K562 (cell line): ENCODE results near the gene ZBTB20. TPM values are rescaled to one million over a fixed set of nuclear protein-coding genes. Genes with fewer than 3 reads are reported as not detected.

Experiments used
- ATAC-seq: fragments of 200-7000 bp; cut with Tn5 transposase; 3 replicates; pipeline ENCODE4 v1.9.1; 2020; ENCODE audit warnings: moderate library complexity
- BruUV-seq: library from RNA; stranded (reverse); fragments of 400-500 nt; replicated peaks from 2 replicates; lab custom pipeline; 2021; lab: Mats Ljungman, UMichigan
- CTCF ChIA-PET: fragments of 300-600 bp; formaldehyde crosslinking; extraction: SDS; loops from one replicate; lab custom pipeline; 2021; ENCODE audit warnings: low intra/inter-chr PET ratio; lab: Yijun Ruan, JAX
- POLR2A ChIA-PET: fragments of 300-600, 350-650 bp; sonication (Branson Sonifier 250); formaldehyde crosslinking; extraction: SDS; loops from one replicate; lab custom pipeline; 2021; ENCODE audit warnings: antibody characterized with exemption, inconsistent platforms; lab: Yijun Ruan, JAX
- DNase-seq, 4 experiments: peaks; one replicate each; pipeline versions ENCODE4 v3.0.0 to v3.0.0-alpha.2; 2011 to 2018; ENCODE audit warnings: low spot score in 3 of 4, mixed read lengths in 3 of 4; ENCODE audit errors: extremely low read depth in 1 of 4
- FAIRE-seq: peaks from 2 replicates; lab custom pipeline; 2011; peaks lifted over from hg19 to GRCh38; lab: Jason Lieb, UNC
- H2AFZ ChIP-seq: 2 replicates; pipeline ENCODE4 v1.6.0; 2011; ENCODE audit warnings: low read depth, low read length, control low read depth, inconsistent platforms
- H3K27ac ChIP-seq: fragments of 200-600 bp; 3 replicates; pipeline ENCODE4 v1.8.0; 2011; ENCODE audit warnings: low read depth, mild to moderate bottlenecking, control low read depth, inconsistent platforms, low read length, moderate library complexity, mixed read lengths; ENCODE audit errors: extremely low read depth
- H3K27me3 ChIP-seq, 2 experiments: fragments of 300-600 bp in 1 of 2; 2 replicates in 1 of 2; 3 replicates in 1 of 2; pipeline versions ENCODE4 v1.6.0 to v1.8.0; 2011; ENCODE audit warnings: inconsistent platforms in 2 of 2, low read length in 2 of 2, mild to moderate bottlenecking in 1 of 2, mixed read lengths in 1 of 2, moderate library complexity in 1 of 2; ENCODE audit not compliant: control insufficient read depth in 2 of 2, insufficient read depth in 2 of 2
- H3K36me3 ChIP-seq: fragments of 300-600 bp; 3 replicates; pipeline ENCODE4 v1.8.0; 2011; ENCODE audit warnings: mild to moderate bottlenecking, low read length, inconsistent platforms; ENCODE audit not compliant: control insufficient read depth, insufficient read depth
- H3K4me1 ChIP-seq, 2 experiments: fragments of 200-600 bp in 1 of 2; replicated peaks in 1 of 2; 2 replicates in 1 of 2; 3 replicates in 1 of 2; pipeline versions ENCODE4 v1.5.1 to v1.8.0; 2011; ENCODE audit warnings: inconsistent platforms in 2 of 2, low read length in 2 of 2, mild to moderate bottlenecking in 1 of 2, mixed read lengths in 1 of 2, moderate library complexity in 1 of 2; ENCODE audit not compliant: control insufficient read depth in 2 of 2, insufficient read depth in 2 of 2
- H3K4me2 ChIP-seq: 2 replicates; pipeline ENCODE4 v1.6.1; 2011; ENCODE audit warnings: low read length, control low read depth, inconsistent platforms, mixed read lengths; ENCODE audit not compliant: insufficient read depth
- H3K4me3 ChIP-seq: fragments of 200-600 bp; sonication (generic), shearing (Covaris generic); 2 replicates; pipeline ENCODE4 v1.5.1; 2016; ENCODE audit warnings: control low read depth, inconsistent platforms
- H3K79me2 ChIP-seq: fragments of 200-600 bp; 3 replicates; pipeline ENCODE4 v1.8.0; 2011; ENCODE audit warnings: low read length, inconsistent platforms; ENCODE audit not compliant: control insufficient read depth, insufficient read depth
- H3K9ac ChIP-seq, 2 experiments: 2 replicates each; pipeline versions ENCODE4 v1.6.0 to v1.6.1; 2011; ENCODE audit warnings: low read depth in 2 of 2, low read length in 2 of 2, control low read depth in 1 of 2, inconsistent platforms in 1 of 2, mild to moderate bottlenecking in 1 of 2, mixed read lengths in 1 of 2; ENCODE audit not compliant: insufficient read depth in 1 of 2
- H3K9me1 ChIP-seq: one replicate; pipeline ENCODE4 v1.6.0; 2011; ENCODE audit warnings: inconsistent platforms, mild to moderate bottlenecking, low read length, moderate library complexity; ENCODE audit not compliant: control insufficient read depth, insufficient read depth
- H3K9me3 ChIP-seq: replicated peaks from 2 replicates; pipeline ENCODE4 v1.5.1; 2011; ENCODE audit warnings: low read depth, low read length, inconsistent platforms; ENCODE audit not compliant: control insufficient read depth, insufficient read depth
- H4K20me1 ChIP-seq: replicated peaks from 2 replicates; pipeline ENCODE4 v1.6.1; 2011; ENCODE audit warnings: low read length, inconsistent platforms, mixed read lengths; ENCODE audit not compliant: control insufficient read depth, insufficient read depth
- CC2D1A ChIP-seq: fragments of 450-650 bp; IDR thresholded peaks from 2 replicates; pipeline ENCODE4 v1.6.1; 2017; ENCODE audit warnings: mild to moderate bottlenecking
- ESRRA ChIP-seq: fragments of 450-650 bp; IDR thresholded peaks from 2 replicates; pipeline ENCODE4 v1.6.1; 2014; ENCODE audit warnings: low read depth, mild to moderate bottlenecking, moderate library complexity, borderline replicate concordance
- JUND ChIP-seq, 2 experiments: IDR thresholded peaks; 2 replicates in 1 of 2; 3 replicates in 1 of 2; pipeline ENCODE4 v1.6.1; 2011; ENCODE audit warnings: borderline replicate concordance in 2 of 2, low read depth in 2 of 2, low read length in 2 of 2, improper control_type of control experiment in 1 of 2, missing biosample characterization in 1 of 2, missing genetic modification characterization in 1 of 2, missing genetic modification reagents in 1 of 2
- NONO ChIP-seq, 2 experiments: fragments of 200-400 bp in 1 of 2; fragments of 450-650 bp in 1 of 2; formaldehyde crosslinking in 1 of 2; IDR thresholded peaks; 2 replicates each; pipeline ENCODE4 v1.6.1; 2017; ENCODE audit warnings: low read depth in 2 of 2, mild to moderate bottlenecking in 2 of 2, moderate library complexity in 2 of 2, low read length in 1 of 2
- TCFL5 ChIP-seq: fragments of 250-450 bp; sonication (Bioruptor Pico); conservative IDR thresholded peaks from 2 replicates; pipeline ENCODE4 v1.6.1; 2021; ENCODE audit warnings: mild to moderate bottlenecking, moderate library complexity, matching md5 sums
- WGBS: fragments of 100-300 bp; shearing (Covaris generic); methylation state at CpG from one replicate; pipeline ENCODE4 v1.1.6; 2016; ENCODE audit warnings: low coverage, mixed read lengths; ENCODE audit not compliant: insufficient coverage; ENCODE audit errors: missing lambda C conversion rate; 5-methylcytosine and 5-hydroxymethylcytosine counted together
- in situ Hi-C: fragments of 300-500 bp; cut with MboI; formaldehyde crosslinking; loops from 4 replicates; pipeline ENCODE4 v1.15.0; 2018; ENCODE audit warnings: inconsistent platforms, mixed read lengths
- intact Hi-C: fragments of 100-400 bp; cut with micrococcal nuclease; formaldehyde crosslinking; loops from 2 replicates; pipeline ENCODE4 v1.14.2; 2022
- polyA plus RNA-seq, 8 experiments: library from polyadenylated mRNA; depleted of rRNA in 4 of 8; stranded (reverse) in 5 of 8; unstranded in 3 of 8; fragments of >200 nt; fragmentation: Nextera tagmentation in 2 of 8; fragmentation: Illumina TruSeq in 1 of 8; extraction: Ambion mirVana in 2 of 8; extraction: Trizol in 1 of 8; gene quantifications; 2 replicates each; pipeline versions ENCODE4 v1.2.1 to v1.2.3, GENCODE V29; 2011 to 2014; ENCODE audit warnings: inconsistent platforms in 1 of 8, missing spikeins in 1 of 8
- total RNA-seq, 7 experiments: library from RNA; depleted of rRNA in 6 of 7; stranded (reverse); fragments of >200 nt in 6 of 7; fragmentation: Illumina TruSeq in 2 of 7; extraction: Trizol in 2 of 7; gene quantifications; 2 replicates each; pipeline versions ENCODE4 v1.2.1 to v1.2.3, GENCODE V29; 2011 to 2021; ENCODE audit warnings: low replicate concordance in 1 of 7
- TF ChIP-seq, protein P1 (sequence below): sonication (generic); formaldehyde crosslinking; IDR thresholded peaks from 2 replicates; pipeline ENCODE4 v1.8.0; 2023; ENCODE audit warnings: mild to moderate bottlenecking, missing genetic modification reagents

Gene ZBTB20
- total and polyA plus RNA-seq, 9 of the 15 experiments (the other 6 are each of a cell fraction or from before 2014, with no cell fraction given), result 0.17 to 1.7 (median 0.45) TPM

- no peak for ATAC-seq
- in situ Hi-C loops, result no loop called here
- Histone ChIP-seq H3K9me1 (no peaks in the 10 kb centered on the region), H3K27ac (no peak overlapping the region), H3K4me1 (no peaks in the 10 kb centered on the region), H3K27me3 (no peaks in the 10 kb centered on the region), H3K9me3 (no peaks in the 10 kb centered on the region), H3K4me3 (no peak overlapping the region), H3K79me2 (no peaks in the 10 kb centered on the region)
- DNase-seq, result no peak
- POLR2A ChIA-PET, result no interaction called here
- BruUV-seq, result no TSS peak
- CTCF ChIA-PET, result no interaction called here
- no peak for FAIRE-seq
- 8% methylated on average over 2 of the region's 2 CpGs for WGBS
- intact Hi-C loops, result no loop called here
- TF ChIP-seq TCFL5 (CRISPR knock-in tag), result no peak
- TF ChIP-seq ESRRA, result no peak
- TF ChIP-seq JUND (IDR thresholded peaks at IDR 0.05; ENCODE audit: borderline replicate concordance, low read depth, low read length), result no peak
- TF ChIP-seq JUND (tag; IDR thresholded peaks at IDR 0.05; ENCODE audit: borderline replicate concordance, low read depth, low read length), result no peak
- no peak for TF ChIP-seq NONO (IDR thresholded peaks at IDR 0.05; ENCODE audit: low read depth in 2 of 2, low read length in 1 of 2)
- TF ChIP-seq, all 486 proteins: peak for 0
- Histone ChIP-seq H4K20me1 (no peaks in the 10 kb centered on the region), H3K4me2 (no peak overlapping the region), H2AFZ (no peak overlapping the region), H3K9ac (no peak overlapping the region), H3K36me3 (no peaks in the 10 kb centered on the region)
Measured at GRCh38 chr3:115018694-115019093, 128.4 kb downstream of the ZBTB20 start.

DNA sequence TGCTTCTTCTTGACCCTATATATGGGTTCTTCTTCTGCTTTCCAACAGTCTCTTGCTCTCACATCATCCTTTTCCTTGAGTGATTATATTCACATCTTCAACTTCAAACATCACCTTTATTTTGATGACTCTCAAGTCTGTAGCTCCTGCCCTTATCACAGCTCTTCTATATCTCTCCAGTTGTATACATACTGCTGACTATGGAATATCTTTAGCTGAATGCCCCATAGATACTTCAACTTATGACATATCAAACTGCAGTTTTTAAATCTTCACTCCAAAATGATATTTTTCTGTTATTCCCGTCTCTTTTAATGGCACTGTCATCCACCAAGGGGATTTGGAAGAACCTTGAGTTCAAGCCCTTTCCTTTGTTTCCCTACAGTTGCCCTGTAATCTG lies 139.1 kb downstream of the ZBTB20 start:
- H3K36me3 ChIP-seq, result no peaks in the 10 kb centered on the region
- no peak for TF ChIP-seq CC2D1A
- TF ChIP-seq, protein P1, sequence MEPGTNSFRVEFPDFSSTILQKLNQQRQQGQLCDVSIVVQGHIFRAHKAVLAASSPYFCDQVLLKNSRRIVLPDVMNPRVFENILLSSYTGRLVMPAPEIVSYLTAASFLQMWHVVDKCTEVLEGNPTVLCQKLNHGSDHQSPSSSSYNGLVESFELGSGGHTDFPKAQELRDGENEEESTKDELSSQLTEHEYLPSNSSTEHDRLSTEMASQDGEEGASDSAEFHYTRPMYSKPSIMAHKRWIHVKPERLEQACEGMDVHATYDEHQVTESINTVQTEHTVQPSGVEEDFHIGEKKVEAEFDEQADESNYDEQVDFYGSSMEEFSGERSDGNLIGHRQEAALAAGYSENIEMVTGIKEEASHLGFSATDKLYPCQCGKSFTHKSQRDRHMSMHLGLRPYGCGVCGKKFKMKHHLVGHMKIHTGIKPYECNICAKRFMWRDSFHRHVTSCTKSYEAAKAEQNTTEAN (CRISPR knock-in tag), result no peak
- TF ChIP-seq, all 486 proteins: peak for 0
- H3K9me3 ChIP-seq, result no peaks in the 10 kb centered on the region
- no peaks in the 10 kb centered on the region for H3K79me2 ChIP-seq
- H3K4me3 ChIP-seq, result no peak overlapping the region
- DNase-seq (no peak), FAIRE-seq (no peak), ATAC-seq (no peak)
- H3K4me2 ChIP-seq, result no peak overlapping the region
- H3K9me1 ChIP-seq, result no peaks in the 10 kb centered on the region
- H3K27ac ChIP-seq, result no peak overlapping the region
- intact Hi-C loops (no loop called here), in situ Hi-C loops (no loop called here)
- H3K27me3 ChIP-seq, result no peaks in the 10 kb centered on the region
- H4K20me1 ChIP-seq, result no peaks in the 10 kb centered on the region
- CTCF ChIA-PET, result no interaction called here
- no TSS peak for BruUV-seq
- H2AFZ ChIP-seq, result no peak overlapping the region
- POLR2A ChIA-PET, result no interaction called here
- 0% methylated on average over 1 of the region's 1 CpG for WGBS
- no peak overlapping the region for H3K9ac ChIP-seq
- H3K4me1 ChIP-seq, result no peaks in the 10 kb centered on the region
